ENCODE measurements around the gene PAQR7.

- TF ChIP-seq MAX (IDR thresholded peaks at IDR 0.05), result no peak
- no peak for TF ChIP-seq CEBPB (IDR thresholded peaks at IDR 0.05)
- no peak for TF ChIP-seq TAF1 (IDR thresholded peaks at IDR 0.05; ENCODE audit: low read depth)
- no peak for TF ChIP-seq USF1 (IDR thresholded peaks at IDR 0.05)
- TF ChIP-seq REST (IDR thresholded peaks at IDR 0.05; ENCODE audit: low read depth), result no peak
- TF ChIP-seq TCF12 (IDR thresholded peaks at IDR 0.05; ENCODE audit: low read depth), result no peak
- no peak for TF ChIP-seq RAD21 (IDR thresholded peaks at IDR 0.05; ENCODE audit: low read depth)
These were observed 60.9 kb downstream of the PAQR7 start for GRCh38 chr1:25814549-25815087.
